Stimulated activated CD4-positive, alpha-beta T cell treated with anti-CD3 and anti-CD28 coated beads, Interleukin-12 subunit alpha, Interleukin-12 subunit beta, amount 100 ng/mL, for 24 hours (primary cell): Measurements from ENCODE around the gene RPSA.
"Not testable (repeated sequence)": the region's sequence is repeated elsewhere in the genome, so short reads cannot be mapped to it uniquely, and the experiment has no call there.

Experiments used
- DNase-seq, 2 experiments: peaks; one replicate each; pipeline ENCODE4 v3.0.0-alpha.2; 2020; ENCODE audit warnings: low read depth in 2 of 2

The RPSA gene

GRCh38 chr3:39454591-39455217 is 48.2 kb downstream of the RPSA start:
- DNase-seq: no peak

GRCh38 chr3:39456159-39456558 is 49.6 kb downstream of the RPSA start:
- no peak for DNase-seq

GRCh38 chr3:39457361-39457760 is 50.8 kb downstream of the RPSA start:
- DNase-seq: no peak

GRCh38 chr3:39458579-39458978 is 52.1 kb downstream of the RPSA start:
- DNase-seq: not testable (repeated sequence)

GRCh38 chr3:39460677-39461076 is 54.2 kb downstream of the RPSA start:
- DNase-seq: no peak
